Transverse colon (tissue), 4 donors: Measurements from ENCODE around the gene TMEM178B.

ENCODE experiments used
- EP300 ChIP-seq: sonication (generic); formaldehyde crosslinking; IDR thresholded peaks from one replicate; pipeline ENCODE4 v1.6.1; 2017; ENCODE audit warnings: antibody characterized with exemption, low read depth
- POLR2A ChIP-seq: fragments of 450-650 bp; IDR thresholded peaks from one replicate; pipeline ENCODE4 v1.6.1; 2016; ENCODE audit warnings: antibody characterized with exemption, mild to moderate bottlenecking, moderate library complexity
- POLR2AphosphoS5 ChIP-seq, 3 donors: sonication (generic); formaldehyde crosslinking; IDR thresholded peaks; one replicate each; pipeline ENCODE4 v1.6.1; 2016; ENCODE audit warnings: antibody characterized with exemption in 3 of 3
- TF ChIP-seq, protein P1 (sequence below), 5 experiments: fragments of 200-600 bp in 3 of 5; fragments of 450-650 bp in 2 of 5; sonication (generic) in 3 of 5; IDR thresholded peaks; 1 replicate in 2 of 5; 2 replicates in 3 of 5; pipeline ENCODE4 v1.5.1; 2016 to 2017; ENCODE audit warnings: antibody characterized with exemption in 5 of 5, inconsistent platforms in 3 of 5, mild to moderate bottlenecking in 2 of 5, moderate library complexity in 1 of 5

DNA sequence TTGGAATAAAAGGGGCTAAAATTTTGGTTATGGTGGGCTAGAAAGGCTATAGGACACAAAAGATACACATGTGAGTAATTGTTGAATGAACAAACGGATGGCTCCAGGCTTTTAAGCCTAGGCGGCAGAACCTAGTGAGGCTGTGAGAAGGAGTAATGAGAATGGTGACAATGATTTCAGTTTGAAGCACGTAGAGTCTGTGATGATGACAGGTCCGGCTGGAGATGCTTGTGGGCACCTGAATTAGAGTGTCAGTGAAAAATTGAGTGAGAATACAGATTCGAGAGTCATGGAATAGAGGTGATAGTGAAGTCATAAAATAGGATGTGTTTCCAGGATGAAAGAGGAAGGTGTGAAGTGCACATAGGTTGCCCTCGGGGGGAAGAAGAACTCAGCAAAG is 170.6 kb downstream of the TMEM178B start:
- no peak for TF ChIP-seq POLR2A
- TF ChIP-seq, protein P1, sequence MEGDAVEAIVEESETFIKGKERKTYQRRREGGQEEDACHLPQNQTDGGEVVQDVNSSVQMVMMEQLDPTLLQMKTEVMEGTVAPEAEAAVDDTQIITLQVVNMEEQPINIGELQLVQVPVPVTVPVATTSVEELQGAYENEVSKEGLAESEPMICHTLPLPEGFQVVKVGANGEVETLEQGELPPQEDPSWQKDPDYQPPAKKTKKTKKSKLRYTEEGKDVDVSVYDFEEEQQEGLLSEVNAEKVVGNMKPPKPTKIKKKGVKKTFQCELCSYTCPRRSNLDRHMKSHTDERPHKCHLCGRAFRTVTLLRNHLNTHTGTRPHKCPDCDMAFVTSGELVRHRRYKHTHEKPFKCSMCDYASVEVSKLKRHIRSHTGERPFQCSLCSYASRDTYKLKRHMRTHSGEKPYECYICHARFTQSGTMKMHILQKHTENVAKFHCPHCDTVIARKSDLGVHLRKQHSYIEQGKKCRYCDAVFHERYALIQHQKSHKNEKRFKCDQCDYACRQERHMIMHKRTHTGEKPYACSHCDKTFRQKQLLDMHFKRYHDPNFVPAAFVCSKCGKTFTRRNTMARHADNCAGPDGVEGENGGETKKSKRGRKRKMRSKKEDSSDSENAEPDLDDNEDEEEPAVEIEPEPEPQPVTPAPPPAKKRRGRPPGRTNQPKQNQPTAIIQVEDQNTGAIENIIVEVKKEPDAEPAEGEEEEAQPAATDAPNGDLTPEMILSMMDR (IDR thresholded peaks at IDR 0.05): no peak
- TF ChIP-seq EP300: no peak
- TF ChIP-seq POLR2AphosphoS5 (IDR thresholded peaks at IDR 0.05): no peak
